Cardiac muscle cell (in vitro differentiated cells and primary cell): Measurements from ENCODE around the gene NAP1L4. TPM values are rescaled to one million over a fixed set of nuclear protein-coding genes. Genes with fewer than 3 reads are reported as not detected.

Experiments used
- DNase-seq, 2 donors: peaks; one replicate each; pipeline versions ENCODE4 v3.0.0 to v3.0.0-alpha.2; 2010 to 2017; ENCODE audit warnings: low read depth in 1 of 2, low spot score in 1 of 2
- H3K27ac ChIP-seq: fragments of 200-600 bp; sonication (generic); 2 replicates; pipeline ENCODE4 v1.5.1; 2016
- H3K27me3 ChIP-seq: fragments of 200-600 bp; sonication (generic); 2 replicates; pipeline ENCODE4 v1.6.0; 2016; ENCODE audit warnings: control low read depth
- H3K36me3 ChIP-seq: fragments of 200-600 bp; sonication (generic); 2 replicates; pipeline ENCODE4 v1.5.1; 2016; ENCODE audit warnings: control low read depth
- H3K4me1 ChIP-seq: fragments of 200-600 bp; sonication (generic); 2 replicates; pipeline ENCODE4 v1.8.1; 2017; ENCODE audit warnings: low read depth, mild to moderate bottlenecking, mixed run types
- H3K4me3 ChIP-seq: fragments of 200-600 bp; sonication (generic); 2 replicates; pipeline ENCODE4 v1.5.1; 2016; ENCODE audit warnings: mild to moderate bottlenecking
- H3K9me3 ChIP-seq: fragments of 200-600 bp; sonication (generic); 2 replicates; pipeline ENCODE4 v1.5.1; 2017; ENCODE audit warnings: low read depth, mild to moderate bottlenecking, control low read depth
- CTCF ChIP-seq: IDR thresholded peaks from 2 replicates; pipeline ENCODE4 v1.5.1; 2012; ENCODE audit warnings: low read depth, mild to moderate bottlenecking, low read length
- polyA plus RNA-seq: library from polyadenylated mRNA; unstranded; fragments of >200 nt; fragmentation: Nextera tagmentation; extraction: Ambion mirVana; gene quantifications from 2 replicates; pipeline ENCODE4 v1.2.1, GENCODE V29; 2016
- total RNA-seq: library from RNA; depleted of rRNA; stranded (reverse); fragments of >200 nt; gene quantifications from 2 replicates; pipeline ENCODE4 v1.2.3, GENCODE V29; 2016

Gene NAP1L4
- total and polyA plus RNA-seq, 2 experiments from 2014 or later = 132 to 254 TPM

GRCh38 chr11:2911785-2912391 lies 80.2 kb downstream of the NAP1L4 start:
- Histone ChIP-seq H3K4me1 (peaks cover 18% of the 10 kb centered on the region), H3K27me3 (peaks cover 34% of the 10 kb centered on the region), H3K9me3 (no peaks in the 10 kb centered on the region), H3K36me3 (no peaks in the 10 kb centered on the region), H3K4me3 (no peak overlapping the region), H3K27ac (no peak overlapping the region)
- no peak for DNase-seq
- TF ChIP-seq CTCF = no peak

- Histone ChIP-seq H3K9me3 (no peaks in the 10 kb centered on the region), H3K4me3 (no peak overlapping the region), H3K36me3 (no peaks in the 10 kb centered on the region), H3K4me1 (peaks cover 18% of the 10 kb centered on the region), H3K27ac (no peak overlapping the region), H3K27me3 (peaks cover 34% of the 10 kb centered on the region)
- TF ChIP-seq CTCF = no peak
- DNase-seq = no peak
Observed at GRCh38 chr11:2911088-2911784, 80.9 kb downstream of the NAP1L4 start.

GRCh38 chr11:2910401-2910955 lies 81.7 kb downstream of the NAP1L4 start:
- Histone ChIP-seq H3K4me1 (peaks cover 18% of the 10 kb centered on the region), H3K36me3 (no peaks in the 10 kb centered on the region), H3K27ac (no peak overlapping the region), H3K9me3 (no peaks in the 10 kb centered on the region), H3K4me3 (no peak overlapping the region), H3K27me3 (peaks cover 34% of the 10 kb centered on the region)
- DNase-seq = no peak
- TF ChIP-seq CTCF = no peak

GRCh38 chr11:2909133-2909902 lies 82.8 kb downstream of the NAP1L4 start:
- DNase-seq = no peak

More at GRCh38 chr11:2909133-2909902, 82.8 kb downstream of the NAP1L4 start:
- Histone ChIP-seq H3K4me1 (peaks cover 8% of the 10 kb centered on the region), H3K27me3 (peaks cover 34% of the 10 kb centered on the region), H3K36me3 (no peaks in the 10 kb centered on the region), H3K9me3 (no peaks in the 10 kb centered on the region), H3K4me3 (no peak overlapping the region), H3K27ac (no peak overlapping the region)
- no peak for TF ChIP-seq CTCF
